ENCODE measurements around the gene TARS1. TPM values are rescaled to one million over a fixed set of nuclear protein-coding genes. Genes with fewer than 3 reads are reported as not detected.

Gene TARS1
- total RNA-seq, 1 donor from 2014 or later, result 306 TPM

DNA sequence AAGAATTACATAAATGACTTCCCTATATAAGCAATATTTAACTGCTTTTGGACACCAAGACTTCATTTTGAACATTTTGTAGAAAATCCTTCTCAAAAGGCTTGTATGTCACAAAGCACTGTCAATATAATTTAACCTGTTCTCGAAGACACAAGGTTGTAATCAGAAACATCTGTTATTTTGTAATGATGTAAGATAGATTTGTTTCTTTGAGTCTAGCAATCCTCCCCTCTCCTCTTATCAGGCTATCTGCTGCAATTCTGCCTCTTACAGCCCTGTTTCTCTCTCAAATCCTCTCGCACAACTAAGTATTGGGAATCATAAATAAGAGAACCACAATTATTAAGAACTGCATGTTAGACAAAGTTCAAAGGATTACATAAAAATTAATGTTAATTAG, 18.6 kb upstream of the TARS1 start:
- H3K27ac ChIP-seq (ENCODE audit: low read depth, low read length), result no peak overlapping the region
- no peak for DNase-seq (ENCODE audit: low read depth)
- H3K36me3 Mint-ChIP-seq (ENCODE audit: low read depth, unreplicated experiment), result no peaks in the 10 kb centered on the region
- no peaks in the 10 kb centered on the region for H3K79me2 ChIP-seq (ENCODE audit: insufficient read depth, low read length)
- H3K27ac Mint-ChIP-seq (ENCODE audit: unreplicated experiment), result no peak overlapping the region
- H3K27me3 ChIP-seq (ENCODE audit: insufficient read depth, low read length), result no peaks in the 10 kb centered on the region
- no peak for FAIRE-seq
- no peak overlapping the region for H3K4me3 ChIP-seq (ENCODE audit: insufficient read depth, low read depth, low read length)
- H3K36me3 ChIP-seq (ENCODE audit: insufficient read depth, low read length), result no peaks in the 10 kb centered on the region
- no peak for TF ChIP-seq EZH2 (IDR thresholded peaks at IDR 0.05; ENCODE audit: insufficient read depth, low read length)
- TF ChIP-seq, protein P1, sequence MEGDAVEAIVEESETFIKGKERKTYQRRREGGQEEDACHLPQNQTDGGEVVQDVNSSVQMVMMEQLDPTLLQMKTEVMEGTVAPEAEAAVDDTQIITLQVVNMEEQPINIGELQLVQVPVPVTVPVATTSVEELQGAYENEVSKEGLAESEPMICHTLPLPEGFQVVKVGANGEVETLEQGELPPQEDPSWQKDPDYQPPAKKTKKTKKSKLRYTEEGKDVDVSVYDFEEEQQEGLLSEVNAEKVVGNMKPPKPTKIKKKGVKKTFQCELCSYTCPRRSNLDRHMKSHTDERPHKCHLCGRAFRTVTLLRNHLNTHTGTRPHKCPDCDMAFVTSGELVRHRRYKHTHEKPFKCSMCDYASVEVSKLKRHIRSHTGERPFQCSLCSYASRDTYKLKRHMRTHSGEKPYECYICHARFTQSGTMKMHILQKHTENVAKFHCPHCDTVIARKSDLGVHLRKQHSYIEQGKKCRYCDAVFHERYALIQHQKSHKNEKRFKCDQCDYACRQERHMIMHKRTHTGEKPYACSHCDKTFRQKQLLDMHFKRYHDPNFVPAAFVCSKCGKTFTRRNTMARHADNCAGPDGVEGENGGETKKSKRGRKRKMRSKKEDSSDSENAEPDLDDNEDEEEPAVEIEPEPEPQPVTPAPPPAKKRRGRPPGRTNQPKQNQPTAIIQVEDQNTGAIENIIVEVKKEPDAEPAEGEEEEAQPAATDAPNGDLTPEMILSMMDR (IDR thresholded peaks at IDR 0.05; ENCODE audit: insufficient read depth, low read depth, low read length), result no peak
- H3K27me3 Mint-ChIP-seq (ENCODE audit: low read depth, unreplicated experiment), result peaks cover 1% of the 10 kb centered on the region
- no peak overlapping the region for H3K4me3 Mint-ChIP-seq (ENCODE audit: unreplicated experiment)
- no peak overlapping the region for H2AFZ ChIP-seq (ENCODE audit: low read depth, low read length)
- H3K4me1 Mint-ChIP-seq (ENCODE audit: low read depth, unreplicated experiment), result no peaks in the 10 kb centered on the region
- H4K20me1 ChIP-seq (ENCODE audit: insufficient read depth, low read length), result no peaks in the 10 kb centered on the region
- H3K4me1 ChIP-seq (ENCODE audit: insufficient read depth, low read length), result peaks cover 3% of the 10 kb centered on the region
- H3K9me3 ChIP-seq (ENCODE audit: insufficient read depth, low read depth, low read length), result no peaks in the 10 kb centered on the region
- H3K4me2 ChIP-seq (ENCODE audit: low read length), result no peak overlapping the region
- H3K9ac ChIP-seq (ENCODE audit: low read length), result no peak overlapping the region
- H3K9me3 Mint-ChIP-seq (ENCODE audit: unreplicated experiment), result no peaks in the 10 kb centered on the region

DNA sequence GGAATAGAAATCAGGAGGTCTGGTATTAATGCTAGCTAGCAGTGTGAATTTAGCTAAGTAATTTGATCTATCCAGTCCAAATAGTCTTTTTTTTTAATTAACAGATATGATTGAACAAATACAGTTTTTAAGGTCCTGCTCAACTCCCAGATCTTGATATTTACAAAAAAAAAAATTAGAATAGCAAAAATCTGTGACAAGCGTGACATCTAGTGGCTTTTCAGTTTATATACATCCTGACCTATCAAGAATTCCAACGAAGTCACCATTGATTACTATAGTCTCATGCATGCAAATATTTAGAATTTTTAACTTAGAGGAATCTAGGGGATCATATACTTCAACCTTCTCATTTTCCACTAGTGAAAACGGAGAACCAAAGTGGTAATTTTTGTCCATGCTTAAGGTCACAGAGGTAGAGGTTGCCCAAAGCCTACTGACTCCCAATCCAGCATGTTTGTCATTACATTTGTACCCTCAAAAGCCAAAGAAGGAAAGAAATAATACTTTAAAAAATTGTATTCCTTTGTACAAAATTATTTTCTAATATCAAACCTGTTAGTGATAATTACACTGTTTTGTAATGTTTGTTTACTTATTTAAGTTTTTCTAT, 17.6 kb upstream of the TARS1 start:
- TF ChIP-seq, protein P1 (IDR thresholded peaks at IDR 0.05; ENCODE audit: insufficient read depth, low read depth, low read length), result peak; percentile 44
- TF ChIP-seq EZH2 (IDR thresholded peaks at IDR 0.05; ENCODE audit: insufficient read depth, low read length), result no peak
- peak; percentile 64 for FAIRE-seq
- Mint-ChIP-seq H3K9me3 (ENCODE audit: unreplicated experiment) (no peaks in the 10 kb centered on the region), H3K27ac (ENCODE audit: unreplicated experiment) (no peak overlapping the region), H3K36me3 (ENCODE audit: low read depth, unreplicated experiment) (no peaks in the 10 kb centered on the region), H3K4me3 (ENCODE audit: unreplicated experiment) (no peak overlapping the region), H3K4me1 (ENCODE audit: low read depth, unreplicated experiment) (no peaks in the 10 kb centered on the region), H3K27me3 (ENCODE audit: low read depth, unreplicated experiment) (peaks cover 1% of the 10 kb centered on the region)
- H3K27me3 ChIP-seq (ENCODE audit: insufficient read depth, low read length), result no peaks in the 10 kb centered on the region
- H3K79me2 ChIP-seq (ENCODE audit: insufficient read depth, low read length), result no peaks in the 10 kb centered on the region
- H3K36me3 ChIP-seq (ENCODE audit: insufficient read depth, low read length), result no peaks in the 10 kb centered on the region
- H3K4me3 ChIP-seq (ENCODE audit: insufficient read depth, low read depth, low read length), result no peak overlapping the region
- H3K4me1 ChIP-seq (ENCODE audit: insufficient read depth, low read length), result peaks cover 3% of the 10 kb centered on the region
- H3K9ac ChIP-seq (ENCODE audit: low read length), result no peak overlapping the region
- H4K20me1 ChIP-seq (ENCODE audit: insufficient read depth, low read length), result no peaks in the 10 kb centered on the region
- no peak overlapping the region for H3K4me2 ChIP-seq (ENCODE audit: low read length)
- no peak overlapping the region for H2AFZ ChIP-seq (ENCODE audit: low read depth, low read length)
- H3K9me3 ChIP-seq (ENCODE audit: insufficient read depth, low read depth, low read length), result no peaks in the 10 kb centered on the region
- no peak overlapping the region for H3K27ac ChIP-seq (ENCODE audit: low read depth, low read length)
- no peak for DNase-seq (ENCODE audit: low read depth)

DNA sequence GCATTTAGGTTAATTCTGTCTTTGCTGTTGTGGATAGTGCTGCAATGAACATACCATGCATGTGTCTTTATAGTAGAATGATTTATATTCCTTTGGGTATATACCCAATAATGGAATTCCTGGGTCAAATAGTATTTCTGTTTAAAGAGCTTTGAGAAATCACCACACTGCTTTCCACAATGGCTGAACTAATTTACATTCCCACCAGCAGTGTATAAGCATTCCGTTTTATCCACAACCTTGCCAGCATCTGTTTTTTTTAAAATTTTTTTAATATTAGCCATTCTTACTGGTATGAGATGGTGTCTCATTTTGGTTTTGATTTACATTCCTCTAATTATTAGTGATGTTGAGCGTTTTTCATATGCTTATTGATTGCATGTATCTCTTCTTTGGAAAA, 15.5 kb upstream of the TARS1 start:
- H3K36me3 Mint-ChIP-seq (ENCODE audit: low read depth, unreplicated experiment), result no peaks in the 10 kb centered on the region
- TF ChIP-seq, protein P1 (IDR thresholded peaks at IDR 0.05; ENCODE audit: insufficient read depth, low read depth, low read length), result no peak
- no peak for TF ChIP-seq EZH2 (IDR thresholded peaks at IDR 0.05; ENCODE audit: insufficient read depth, low read length)

More for the DNA sequence above, 15.5 kb upstream of the TARS1 start:
- no peaks in the 10 kb centered on the region for H4K20me1 ChIP-seq (ENCODE audit: insufficient read depth, low read length)
- no peak overlapping the region for H3K9ac ChIP-seq (ENCODE audit: low read length)
- no peaks in the 10 kb centered on the region for H3K79me2 ChIP-seq (ENCODE audit: insufficient read depth, low read length)
- Mint-ChIP-seq H3K4me3 (ENCODE audit: unreplicated experiment) (no peak overlapping the region), H3K27ac (ENCODE audit: unreplicated experiment) (no peak overlapping the region), H3K27me3 (ENCODE audit: low read depth, unreplicated experiment) (peaks cover 1% of the 10 kb centered on the region), H3K9me3 (ENCODE audit: unreplicated experiment) (peaks cover 4% of the 10 kb centered on the region), H3K4me1 (ENCODE audit: low read depth, unreplicated experiment) (no peaks in the 10 kb centered on the region)
- no peaks in the 10 kb centered on the region for H3K36me3 ChIP-seq (ENCODE audit: insufficient read depth, low read length)
- DNase-seq (ENCODE audit: low read depth) (no peak), FAIRE-seq (no peak)
- H3K9me3 ChIP-seq (ENCODE audit: insufficient read depth, low read depth, low read length), result no peaks in the 10 kb centered on the region
- H3K4me1 ChIP-seq (ENCODE audit: insufficient read depth, low read length), result peaks cover 3% of the 10 kb centered on the region
- no peak overlapping the region for H3K27ac ChIP-seq (ENCODE audit: low read depth, low read length)
- no peaks in the 10 kb centered on the region for H3K27me3 ChIP-seq (ENCODE audit: insufficient read depth, low read length)
- H3K4me3 ChIP-seq (ENCODE audit: insufficient read depth, low read depth, low read length), result no peak overlapping the region
- H3K4me2 ChIP-seq (ENCODE audit: low read length), result no peak overlapping the region
- no peak overlapping the region for H2AFZ ChIP-seq (ENCODE audit: low read depth, low read length)
